Liver (tissue), 3 donors: Measurements from ENCODE around the gene NDUFS3.

Experiments
- GABPA ChIP-seq, 2 donors: IDR thresholded peaks in 1 of 2; conservative IDR thresholded peaks in 1 of 2; 2 replicates each; pipeline ENCODE4 v1.6.1; 2016; ENCODE audit warnings: antibody characterized with exemption in 2 of 2, mild to moderate bottlenecking in 1 of 2, moderate library complexity in 1 of 2
- JUND ChIP-seq, 2 donors: IDR thresholded peaks; 2 replicates each; pipeline ENCODE4 v1.6.1; 2016; ENCODE audit warnings: antibody characterized with exemption in 2 of 2
- RAD21 ChIP-seq, 2 donors: IDR thresholded peaks; 2 replicates each; pipeline ENCODE4 v1.6.1; 2016; ENCODE audit warnings: antibody characterized with exemption in 2 of 2, mild to moderate bottlenecking in 2 of 2
- REST ChIP-seq: IDR thresholded peaks from 2 replicates; pipeline ENCODE4 v1.6.1; 2016; ENCODE audit warnings: antibody characterized with exemption, mild to moderate bottlenecking
- RXRA ChIP-seq, 2 donors: IDR thresholded peaks; 2 replicates each; pipeline ENCODE4 v1.6.1; 2017 to 2018; ENCODE audit warnings: antibody characterized with exemption in 2 of 2, mild to moderate bottlenecking in 1 of 2
- SP1 ChIP-seq: IDR thresholded peaks from 2 replicates; pipeline ENCODE4 v1.6.1; 2018; ENCODE audit warnings: antibody characterized with exemption, mild to moderate bottlenecking
- YY1 ChIP-seq: IDR thresholded peaks from 2 replicates; pipeline ENCODE4 v1.6.1; 2016; ENCODE audit warnings: antibody characterized with exemption, mild to moderate bottlenecking
- TF ChIP-seq, protein P1 (sequence below): fragments of 150-350 bp; IDR thresholded peaks from 2 replicates; pipeline ENCODE4 v1.5.1; 2017; ENCODE audit warnings: improper control_type of control experiment, low read depth, low read length; ENCODE audit not compliant: missing input control
- donor health status: healthy.
- donor health status: healthy.

- no peak for TF ChIP-seq GABPA (IDR thresholded peaks at IDR 0.05 in 1 of 2, conservative IDR thresholded peaks at IDR 0.05 in 1 of 2)
- TF ChIP-seq RXRA (IDR thresholded peaks at IDR 0.05), result no peak
- TF ChIP-seq, protein P1, sequence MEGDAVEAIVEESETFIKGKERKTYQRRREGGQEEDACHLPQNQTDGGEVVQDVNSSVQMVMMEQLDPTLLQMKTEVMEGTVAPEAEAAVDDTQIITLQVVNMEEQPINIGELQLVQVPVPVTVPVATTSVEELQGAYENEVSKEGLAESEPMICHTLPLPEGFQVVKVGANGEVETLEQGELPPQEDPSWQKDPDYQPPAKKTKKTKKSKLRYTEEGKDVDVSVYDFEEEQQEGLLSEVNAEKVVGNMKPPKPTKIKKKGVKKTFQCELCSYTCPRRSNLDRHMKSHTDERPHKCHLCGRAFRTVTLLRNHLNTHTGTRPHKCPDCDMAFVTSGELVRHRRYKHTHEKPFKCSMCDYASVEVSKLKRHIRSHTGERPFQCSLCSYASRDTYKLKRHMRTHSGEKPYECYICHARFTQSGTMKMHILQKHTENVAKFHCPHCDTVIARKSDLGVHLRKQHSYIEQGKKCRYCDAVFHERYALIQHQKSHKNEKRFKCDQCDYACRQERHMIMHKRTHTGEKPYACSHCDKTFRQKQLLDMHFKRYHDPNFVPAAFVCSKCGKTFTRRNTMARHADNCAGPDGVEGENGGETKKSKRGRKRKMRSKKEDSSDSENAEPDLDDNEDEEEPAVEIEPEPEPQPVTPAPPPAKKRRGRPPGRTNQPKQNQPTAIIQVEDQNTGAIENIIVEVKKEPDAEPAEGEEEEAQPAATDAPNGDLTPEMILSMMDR, result no peak
- TF ChIP-seq YY1, result no peak
- no peak for TF ChIP-seq JUND (IDR thresholded peaks at IDR 0.05)
- TF ChIP-seq REST, result no peak
- no peak for TF ChIP-seq SP1
- TF ChIP-seq RAD21 (IDR thresholded peaks at IDR 0.05), result no peak
These were observed 37.8 kb upstream of the NDUFS3 start for GRCh38 chr11:47541070-47541469.
